ENCODE data around the gene PTGIS. TPM values are rescaled to one million over a fixed set of nuclear protein-coding genes. Genes with fewer than 3 reads are reported as not detected.

PTGIS gene
- total RNA-seq, 2 donors from 2014 or later, result 9.9 to 10.9 TPM

GRCh38 chr20:49559411-49560081 lies 8.4 kb downstream of the PTGIS start:
- H3K9me3 ChIP-seq, result no peaks in the 10 kb centered on the region
- no peak overlapping the region for H3K27ac ChIP-seq
- ATAC-seq (peak; percentile 30), DNase-seq (no peak)
- WGBS, 2 donors, result 67 to 70% methylated on average over 19 of the region's 19 CpGs
- TF ChIP-seq CTCF (IDR thresholded peaks at IDR 0.05) (no peak), POLR2A (IDR thresholded peaks at IDR 0.05) (no peak)
- H3K4me3 ChIP-seq, result no peak overlapping the region
- H3K27me3 ChIP-seq, result no peaks in the 10 kb centered on the region
- H3K4me1 ChIP-seq, result no peaks in the 10 kb centered on the region
- no peaks in the 10 kb centered on the region for H3K36me3 ChIP-seq (replicated peaks in 1 of 2; ENCODE audit: insufficient read depth in 1 of 2, low read depth in 2 of 2)
- intact Hi-C loops (cut with DNase I), result no loop called here

GRCh38 chr20:49558826-49559225 lies 9.1 kb downstream of the PTGIS start:
- no peaks in the 10 kb centered on the region for H3K4me1 ChIP-seq
- WGBS, 2 donors, result 61 to 71% methylated on average over 8 of the region's 8 CpGs
- H3K27me3 ChIP-seq, result no peaks in the 10 kb centered on the region
- no peak overlapping the region for H3K4me3 ChIP-seq
- no peaks in the 10 kb centered on the region for H3K36me3 ChIP-seq (replicated peaks in 1 of 2; ENCODE audit: insufficient read depth in 1 of 2, low read depth in 2 of 2)
- H3K9me3 ChIP-seq, result no peaks in the 10 kb centered on the region
- no peak overlapping the region for H3K27ac ChIP-seq
- DNase-seq, result no peak
- TF ChIP-seq POLR2A (IDR thresholded peaks at IDR 0.05), result no peak
- TF ChIP-seq CTCF (IDR thresholded peaks at IDR 0.05), result no peak
- ATAC-seq, result no peak
- intact Hi-C loops (cut with DNase I), result no loop called here

GRCh38 chr20:49557449-49557848 lies 10.5 kb downstream of the PTGIS start:
- 66 to 70% methylated on average over 5 of the region's 5 CpGs for WGBS, 2 donors
- H3K27ac ChIP-seq, result no peak overlapping the region
- H3K4me1 ChIP-seq, result no peaks in the 10 kb centered on the region
- no peaks in the 10 kb centered on the region for H3K9me3 ChIP-seq
- no peaks in the 10 kb centered on the region for H3K36me3 ChIP-seq (replicated peaks in 1 of 2; ENCODE audit: insufficient read depth in 1 of 2, low read depth in 2 of 2)
- no peaks in the 10 kb centered on the region for H3K27me3 ChIP-seq
- no peak for DNase-seq
- intact Hi-C loops (cut with DNase I), result no loop called here
- no peak for TF ChIP-seq POLR2A (IDR thresholded peaks at IDR 0.05)
- no peak for TF ChIP-seq CTCF (IDR thresholded peaks at IDR 0.05)
- H3K4me3 ChIP-seq, result no peak overlapping the region
- no peak for ATAC-seq

- TF ChIP-seq POLR2A (IDR thresholded peaks at IDR 0.05), result no peak
- TF ChIP-seq CTCF (IDR thresholded peaks at IDR 0.05), result no peak
- no peak for DNase-seq
- intact Hi-C loops (cut with DNase I), result no loop called here
- no peaks in the 10 kb centered on the region for H3K9me3 ChIP-seq
- H3K4me1 ChIP-seq, result no peaks in the 10 kb centered on the region
- no peak for ATAC-seq
- no peak overlapping the region for H3K4me3 ChIP-seq
- H3K36me3 ChIP-seq (replicated peaks in 1 of 2; ENCODE audit: insufficient read depth in 1 of 2, low read depth in 2 of 2), result no peaks in the 10 kb centered on the region
- no peaks in the 10 kb centered on the region for H3K27me3 ChIP-seq
- H3K27ac ChIP-seq, result no peak overlapping the region
These were observed 11.3 kb downstream of the PTGIS start for GRCh38 chr20:49556621-49557020.

Data from body of pancreas (tissue), 4 donors.